Uterine smooth muscle cell (primary cell): ENCODE results near the gene ARL4C. TPM values are rescaled to one million over a fixed set of nuclear protein-coding genes. Genes with fewer than 3 reads are reported as not detected.

Experiments
- total RNA-seq: library from RNA; depleted of rRNA; stranded (reverse); fragments of >200 nt; gene quantifications from 2 replicates; pipeline ENCODE4 v1.2.3, GENCODE V29; 2014

Gene ARL4C
- total RNA-seq: 39.3 and 46.0 TPM in 2 replicates

GRCh38 chr2:234496835-234497593 lies at the start of gene ARL4C:
ARL4C (minus strand) TSS chr2:234497081; CDS start chr2:234496586, 495 bp downstream.

